Activated CD4-positive, alpha-beta T cell treated with anti-CD3 and anti-CD28 coated beads, Interleukin-2, amount 10 ng/mL, durations not matched to agents 24 days and 14 days (primary cell): ENCODE data around the gene TRAPPC2. TPM values are rescaled to one million over a fixed set of nuclear protein-coding genes. Genes with fewer than 3 reads are reported as not detected.

Source experiments
- DNase-seq: peaks from one replicate; pipeline ENCODE4 v3.0.0; 2022
- H3K27ac Mint-ChIP-seq: one replicate; pipeline ENCODE4 v1.8.0; 2022; ENCODE audit warnings: mild to moderate bottlenecking, mixed read lengths
- H3K27me3 Mint-ChIP-seq: one replicate; pipeline ENCODE4 v1.8.0; 2022; ENCODE audit warnings: mixed read lengths
- H3K36me3 Mint-ChIP-seq: one replicate; pipeline ENCODE4 v1.8.0; 2022; ENCODE audit warnings: low read depth, mild to moderate bottlenecking, mixed read lengths
- H3K4me1 Mint-ChIP-seq: one replicate; pipeline ENCODE4 v1.8.0; 2021; ENCODE audit warnings: mixed read lengths
- H3K4me3 Mint-ChIP-seq: one replicate; pipeline ENCODE4 v1.8.0; 2022; ENCODE audit warnings: mild to moderate bottlenecking, moderate library complexity, mixed read lengths
- H3K9me3 Mint-ChIP-seq: one replicate; pipeline ENCODE4 v1.8.0; 2021; ENCODE audit warnings: mixed read lengths
- intact Hi-C: fragments of 100-400 bp; cut with micrococcal nuclease; formaldehyde crosslinking; loops from one replicate; pipeline ENCODE4 v1.15.1; 2023
- total RNA-seq: library from RNA; stranded (reverse); gene quantifications from 2 replicates; pipeline ENCODE4 v1.2.3, GENCODE V29; 2022

Gene TRAPPC2
- total RNA-seq, 1 donor from 2014 or later: 15.4 TPM

- no peaks in the 10 kb centered on the region for H3K9me3 Mint-ChIP-seq
- no peak overlapping the region for H3K27ac Mint-ChIP-seq
- peaks cover 16% of the 10 kb centered on the region for H3K4me1 Mint-ChIP-seq
- no peak overlapping the region for H3K4me3 Mint-ChIP-seq
- H3K36me3 Mint-ChIP-seq: peaks cover 10% of the 10 kb centered on the region
- intact Hi-C loops: no loop called here
- H3K27me3 Mint-ChIP-seq: no peaks in the 10 kb centered on the region
- DNase-seq: no peak
Observed at GRCh38 chrX:13702111-13702789, 32.2 kb downstream of the TRAPPC2 start.

- Mint-ChIP-seq H3K4me1 (peaks cover 16% of the 10 kb centered on the region), H3K9me3 (no peaks in the 10 kb centered on the region), H3K4me3 (no peak overlapping the region), H3K27me3 (no peaks in the 10 kb centered on the region), H3K27ac (no peak overlapping the region), H3K36me3 (peaks cover 7% of the 10 kb centered on the region)
- DNase-seq: no peak
- intact Hi-C loops: no loop called here
Observed at GRCh38 chrX:13700380-13700779, 34.0 kb downstream of the TRAPPC2 start.

GRCh38 chrX:13699183-13699826 lies 35.1 kb downstream of the TRAPPC2 start:
- DNase-seq: no peak
- Mint-ChIP-seq H3K27me3 (no peaks in the 10 kb centered on the region), H3K36me3 (peaks cover 6% of the 10 kb centered on the region), H3K27ac (peak overlapping the region; percentile 11), H3K4me1 (peaks cover 22% of the 10 kb centered on the region), H3K4me3 (no peak overlapping the region), H3K9me3 (no peaks in the 10 kb centered on the region)
- intact Hi-C loops: no loop called here

GRCh38 chrX:13698432-13698831 lies 36.0 kb downstream of the TRAPPC2 start:
- intact Hi-C loops: no loop called here
- H3K36me3 Mint-ChIP-seq: peaks cover 9% of the 10 kb centered on the region
- no peak overlapping the region for H3K4me3 Mint-ChIP-seq
- peaks cover 21% of the 10 kb centered on the region for H3K4me1 Mint-ChIP-seq
- H3K9me3 Mint-ChIP-seq: no peaks in the 10 kb centered on the region
- DNase-seq: no peak
- no peaks in the 10 kb centered on the region for H3K27me3 Mint-ChIP-seq
- no peak overlapping the region for H3K27ac Mint-ChIP-seq

- Mint-ChIP-seq H3K36me3 (peaks cover 9% of the 10 kb centered on the region), H3K4me3 (no peak overlapping the region), H3K9me3 (no peaks in the 10 kb centered on the region), H3K27ac (no peak overlapping the region), H3K27me3 (no peaks in the 10 kb centered on the region), H3K4me1 (peaks cover 24% of the 10 kb centered on the region)
- intact Hi-C loops: no loop called here
- no peak for DNase-seq
Observed at GRCh38 chrX:13697976-13698375, 36.4 kb downstream of the TRAPPC2 start.

GRCh38 chrX:13697455-13697854 lies 37.0 kb downstream of the TRAPPC2 start:
- Mint-ChIP-seq H3K4me1 (peaks cover 27% of the 10 kb centered on the region), H3K4me3 (no peak overlapping the region), H3K9me3 (no peaks in the 10 kb centered on the region), H3K27ac (no peak overlapping the region), H3K27me3 (no peaks in the 10 kb centered on the region), H3K36me3 (peaks cover 9% of the 10 kb centered on the region)
- DNase-seq: no peak
- intact Hi-C loops: no loop called here

- intact Hi-C loops: no loop called here
- no peak overlapping the region for H3K4me3 Mint-ChIP-seq
Observed at GRCh38 chrX:13695601-13696115, 38.8 kb downstream of the TRAPPC2 start.

GRCh38 chrX:13694983-13695382 lies 39.4 kb downstream of the TRAPPC2 start:
- Mint-ChIP-seq H3K36me3 (peaks cover 8% of the 10 kb centered on the region), H3K27ac (no peak overlapping the region), H3K4me1 (peaks cover 36% of the 10 kb centered on the region), H3K4me3 (no peak overlapping the region), H3K9me3 (no peaks in the 10 kb centered on the region), H3K27me3 (no peaks in the 10 kb centered on the region)
- no peak for DNase-seq
- intact Hi-C loops: no loop called here

More at GRCh38 chrX:13695601-13696115, 38.8 kb downstream of the TRAPPC2 start:
- Mint-ChIP-seq H3K27me3 (no peaks in the 10 kb centered on the region), H3K36me3 (peaks cover 8% of the 10 kb centered on the region), H3K27ac (no peak overlapping the region), H3K4me1 (peaks cover 31% of the 10 kb centered on the region), H3K9me3 (no peaks in the 10 kb centered on the region)
- DNase-seq: no peak

GRCh38 chrX:13694359-13694758 lies 40.1 kb downstream of the TRAPPC2 start:
- H3K4me1 Mint-ChIP-seq: peaks cover 34% of the 10 kb centered on the region
- no peaks in the 10 kb centered on the region for H3K9me3 Mint-ChIP-seq
- H3K27me3 Mint-ChIP-seq: no peaks in the 10 kb centered on the region
- intact Hi-C loops: no loop called here
- DNase-seq: no peak
- H3K4me3 Mint-ChIP-seq: no peak overlapping the region
- peaks cover 6% of the 10 kb centered on the region for H3K36me3 Mint-ChIP-seq
- no peak overlapping the region for H3K27ac Mint-ChIP-seq

- Mint-ChIP-seq H3K9me3 (no peaks in the 10 kb centered on the region), H3K27ac (no peak overlapping the region), H3K4me1 (peaks cover 36% of the 10 kb centered on the region), H3K4me3 (no peak overlapping the region), H3K27me3 (no peaks in the 10 kb centered on the region), H3K36me3 (peaks cover 5% of the 10 kb centered on the region)
- intact Hi-C loops: no loop called here
- DNase-seq: no peak
Observed at GRCh38 chrX:13693341-13693961, 41.0 kb downstream of the TRAPPC2 start.

- intact Hi-C loops: no loop called here
- H3K4me3 Mint-ChIP-seq: no peak overlapping the region
Observed at GRCh38 chrX:13692771-13693231, 41.6 kb downstream of the TRAPPC2 start.

GRCh38 chrX:13691841-13692371 lies 42.5 kb downstream of the TRAPPC2 start:
- Mint-ChIP-seq H3K36me3 (peaks cover 3% of the 10 kb centered on the region), H3K9me3 (no peaks in the 10 kb centered on the region), H3K4me1 (peaks cover 40% of the 10 kb centered on the region), H3K27me3 (no peaks in the 10 kb centered on the region), H3K27ac (no peak overlapping the region), H3K4me3 (no peak overlapping the region)
- no peak for DNase-seq
- intact Hi-C loops: no loop called here

More at GRCh38 chrX:13692771-13693231, 41.6 kb downstream of the TRAPPC2 start:
- Mint-ChIP-seq H3K27ac (no peak overlapping the region), H3K9me3 (no peaks in the 10 kb centered on the region), H3K27me3 (no peaks in the 10 kb centered on the region), H3K36me3 (peaks cover 5% of the 10 kb centered on the region), H3K4me1 (peaks cover 39% of the 10 kb centered on the region)
- DNase-seq: no peak

- no peak for DNase-seq
- peaks cover 38% of the 10 kb centered on the region for H3K4me1 Mint-ChIP-seq
- no peak overlapping the region for H3K27ac Mint-ChIP-seq
- no peaks in the 10 kb centered on the region for H3K9me3 Mint-ChIP-seq
- H3K36me3 Mint-ChIP-seq: peaks cover 3% of the 10 kb centered on the region
- H3K4me3 Mint-ChIP-seq: peak overlapping the region; percentile 87
- intact Hi-C loops: no loop called here
- no peaks in the 10 kb centered on the region for H3K27me3 Mint-ChIP-seq
Observed at GRCh38 chrX:13690836-13691235, 43.6 kb downstream of the TRAPPC2 start.

GRCh38 chrX:13689741-13690211 lies 44.6 kb downstream of the TRAPPC2 start:
- Mint-ChIP-seq H3K27me3 (no peaks in the 10 kb centered on the region), H3K4me3 (peak overlapping the region; percentile 87), H3K36me3 (peaks cover 3% of the 10 kb centered on the region), H3K9me3 (no peaks in the 10 kb centered on the region), H3K4me1 (peaks cover 36% of the 10 kb centered on the region), H3K27ac (peak overlapping the region; percentile 93)
- intact Hi-C loops: loop anchor here (1.0 kb wide), 2 partner anchors 31 to 45 kb away; partner anchors contain the start of genes OFD1 and TRAPPC2
- DNase-seq: no peak
